ENCODE data around the gene TSR1.

The TSR1 gene

GRCh38 chr17:2275722-2276121 lies 60.5 kb downstream of the TSR1 start:
- no peak for DNase-seq

GRCh38 chr17:2274414-2274813 lies 61.8 kb downstream of the TSR1 start:
- no peak for DNase-seq

All from activated CD8-positive, alpha-beta memory T cell treated with anti-CD3 and anti-CD28 coated beads, Interleukin-2, amount 50 U/mL, for 4 hours (primary cell).